Measurements from ENCODE around the gene DUSP9.
A peak's percentile ranks its signal among the peaks of the same experiment; 100 is the strongest.
"Not testable (repeated sequence)": the region's sequence is repeated elsewhere in the genome, so short reads cannot be mapped to it uniquely, and the experiment has no call there.

DUSP9 gene, protein sequence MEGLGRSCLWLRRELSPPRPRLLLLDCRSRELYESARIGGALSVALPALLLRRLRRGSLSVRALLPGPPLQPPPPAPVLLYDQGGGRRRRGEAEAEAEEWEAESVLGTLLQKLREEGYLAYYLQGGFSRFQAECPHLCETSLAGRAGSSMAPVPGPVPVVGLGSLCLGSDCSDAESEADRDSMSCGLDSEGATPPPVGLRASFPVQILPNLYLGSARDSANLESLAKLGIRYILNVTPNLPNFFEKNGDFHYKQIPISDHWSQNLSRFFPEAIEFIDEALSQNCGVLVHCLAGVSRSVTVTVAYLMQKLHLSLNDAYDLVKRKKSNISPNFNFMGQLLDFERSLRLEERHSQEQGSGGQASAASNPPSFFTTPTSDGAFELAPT

DNA sequence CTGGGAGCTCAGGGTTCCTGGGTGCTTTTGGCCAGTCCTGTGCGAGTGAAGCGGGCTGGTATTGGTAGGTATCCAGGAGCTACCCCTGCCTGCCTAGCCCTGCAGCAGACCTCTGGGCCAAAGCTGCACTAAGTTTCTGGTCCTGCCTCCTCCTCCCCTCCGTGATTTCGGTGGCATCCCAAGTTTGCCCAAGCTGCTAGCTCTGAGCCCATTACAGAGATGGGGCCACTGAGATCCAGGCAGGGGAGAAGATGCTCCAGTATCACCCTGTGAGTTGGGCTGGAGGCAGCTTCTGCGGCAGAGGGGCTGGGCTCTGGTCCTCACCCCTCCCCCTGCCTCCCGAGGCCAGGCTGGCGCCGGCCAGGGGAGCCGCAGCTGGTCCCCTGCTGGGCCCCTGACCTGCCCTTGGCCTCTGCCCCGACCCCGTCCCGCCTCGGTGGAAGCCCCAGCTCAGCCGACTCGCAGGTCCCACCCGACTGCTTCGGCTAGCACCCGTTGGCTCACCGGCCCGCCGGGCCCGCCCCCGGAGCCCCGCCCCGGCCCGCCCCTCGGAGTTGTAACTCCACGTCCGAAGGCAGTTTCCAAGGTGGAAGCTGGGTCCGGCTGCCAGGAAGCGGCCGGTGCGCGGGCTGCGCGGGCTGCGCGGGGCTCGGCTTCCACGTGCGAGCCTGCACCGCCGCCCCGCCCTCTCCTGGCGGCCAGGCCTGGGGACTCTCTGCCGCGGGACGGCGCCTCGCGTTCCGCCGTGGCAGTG, at the start of gene DUSP9:
Gene DUSP9 (plus strand): TSS at position 584 of the 754 bp plus-strand sequence. CDS start 751 bp downstream, outside the sequence.
- no peak within 1 kb of the TSS for H3K27ac ChIP-seq
- no peak for DNase-seq (ENCODE audit: low read depth, low spot score)

DNA sequence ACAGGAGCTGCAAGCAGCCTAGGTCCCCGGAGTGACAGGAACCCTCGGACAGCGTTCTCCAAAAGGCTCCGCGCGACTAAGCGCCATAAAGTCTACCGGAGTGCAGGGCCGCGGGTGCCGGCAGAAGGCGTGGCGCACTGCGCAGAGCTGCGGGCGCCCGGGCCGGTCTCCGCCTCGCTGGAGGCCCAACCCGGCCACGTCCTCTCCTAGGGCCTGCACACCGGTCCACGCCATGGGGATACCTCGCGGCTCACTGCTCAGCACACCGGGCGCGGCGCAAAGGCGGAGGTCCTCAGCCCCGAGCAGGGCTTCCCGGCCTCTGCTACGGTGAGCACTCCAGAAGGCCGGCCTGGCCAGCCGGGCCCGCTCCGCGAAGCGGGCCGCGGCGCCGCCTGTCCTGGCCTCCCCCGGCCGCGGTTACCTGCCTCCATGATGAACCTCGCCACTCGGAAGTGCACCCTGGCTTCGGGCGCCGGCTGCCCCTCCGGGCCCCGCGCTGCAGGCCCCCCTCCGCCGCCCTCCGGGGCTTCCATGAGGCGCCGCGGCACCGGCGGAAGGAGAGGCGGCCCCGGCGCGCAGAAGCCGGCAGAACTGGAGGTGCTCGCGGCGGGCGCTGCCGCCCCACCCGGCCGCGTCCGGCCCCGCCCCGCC, 48.3 kb upstream of the DUSP9 start, which contains the start of gene CCNQ:
Gene CCNQ (minus strand): TSS at position 599 of the 651 bp plus-strand sequence. CDS start 66 bp downstream, at position 533.
- DNase-seq (ENCODE audit: low read depth, low spot score), result no peak

DNA sequence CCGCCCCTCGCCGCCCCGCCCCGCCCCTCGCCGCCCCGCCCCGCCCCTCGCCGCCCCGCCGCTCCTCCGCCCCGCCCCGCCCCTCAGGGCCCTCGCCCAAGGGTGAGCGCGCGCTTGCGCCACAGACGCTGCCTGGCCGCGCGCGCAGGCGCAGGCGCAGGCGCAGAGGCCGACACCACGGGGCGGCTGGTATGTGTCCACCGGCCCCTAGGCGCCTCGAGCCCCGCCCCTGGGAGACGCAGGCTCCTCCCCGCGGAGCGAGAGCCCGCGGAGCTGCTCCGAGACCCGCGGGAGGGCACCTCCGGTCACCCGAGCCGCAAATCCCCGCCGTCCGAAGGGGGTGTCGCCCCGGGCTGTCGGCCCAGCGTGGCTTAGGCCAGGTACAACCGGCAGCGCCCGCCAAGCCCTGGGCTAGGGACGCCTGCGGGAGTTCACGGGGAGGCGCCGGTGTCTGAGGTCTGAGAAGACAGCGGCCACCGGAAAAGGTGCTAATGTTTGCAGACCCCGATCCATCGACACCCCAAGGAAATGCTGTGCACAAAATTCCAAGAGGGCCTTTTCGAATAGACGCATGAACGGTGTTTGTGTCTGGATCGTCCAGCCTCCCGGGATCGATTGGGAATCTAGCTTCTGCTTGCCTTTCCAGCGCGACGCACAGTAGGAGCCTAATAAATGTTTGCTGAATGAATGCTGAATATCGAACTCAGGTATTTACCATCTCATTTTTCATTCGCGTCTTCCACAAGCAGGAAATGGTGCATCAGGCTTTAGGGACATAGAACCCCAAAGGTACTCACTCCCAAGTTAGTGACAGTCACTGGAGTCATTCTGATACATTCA, 47.6 kb upstream of the DUSP9 start:
- H3K27ac ChIP-seq, result peak overlapping the region; percentile 36
- DNase-seq (ENCODE audit: low read depth, low spot score), result peak; percentile 22

More for the DNA sequence above, 48.3 kb upstream of the DUSP9 start, which contains the start of gene CCNQ:
- H3K27ac ChIP-seq, result peak within 1 kb of the TSS; percentile 44

DNA sequence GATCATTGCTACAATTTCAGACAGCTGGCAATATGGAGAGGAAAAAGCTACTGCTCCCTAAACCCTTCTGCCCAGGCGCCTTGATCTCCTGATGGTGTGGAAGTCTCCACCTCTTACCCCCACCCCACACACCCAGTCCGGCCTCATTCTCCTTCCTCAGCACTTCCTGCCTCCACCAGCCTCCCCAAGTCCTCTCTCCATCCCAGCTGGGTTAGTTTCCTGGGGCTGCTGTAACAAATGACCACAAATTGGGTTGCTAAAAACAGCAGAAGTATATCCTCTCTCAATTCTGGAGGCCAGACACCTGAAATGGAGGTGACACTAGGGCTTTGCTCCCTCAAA, 47.0 kb upstream of the DUSP9 start:
- peak overlapping the region; percentile 36 for H3K27ac ChIP-seq
- DNase-seq (ENCODE audit: low read depth, low spot score), result no peak

DNA sequence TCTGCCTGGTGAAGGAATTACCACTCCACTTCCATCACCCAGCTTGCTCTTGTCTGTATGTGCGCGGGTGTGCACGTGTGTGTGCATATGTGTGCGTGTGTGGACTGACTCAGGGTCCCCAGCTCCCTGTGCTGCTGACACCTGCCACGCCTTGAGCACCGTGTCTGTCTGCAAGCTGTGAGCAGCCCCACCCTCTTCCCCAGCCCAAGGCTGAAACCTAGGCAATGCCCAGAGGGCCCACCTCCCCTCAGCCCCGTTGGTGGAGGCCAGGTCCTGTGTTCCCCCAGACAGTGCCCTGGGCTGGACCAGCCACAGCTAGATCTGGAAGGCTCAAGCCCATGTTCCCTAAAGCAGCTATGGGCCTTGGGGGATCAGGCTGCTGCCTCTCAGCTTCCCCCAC, 46.1 kb upstream of the DUSP9 start:
- no peak for DNase-seq (ENCODE audit: low read depth, low spot score)
- H3K27ac ChIP-seq, result no peak overlapping the region

DNA sequence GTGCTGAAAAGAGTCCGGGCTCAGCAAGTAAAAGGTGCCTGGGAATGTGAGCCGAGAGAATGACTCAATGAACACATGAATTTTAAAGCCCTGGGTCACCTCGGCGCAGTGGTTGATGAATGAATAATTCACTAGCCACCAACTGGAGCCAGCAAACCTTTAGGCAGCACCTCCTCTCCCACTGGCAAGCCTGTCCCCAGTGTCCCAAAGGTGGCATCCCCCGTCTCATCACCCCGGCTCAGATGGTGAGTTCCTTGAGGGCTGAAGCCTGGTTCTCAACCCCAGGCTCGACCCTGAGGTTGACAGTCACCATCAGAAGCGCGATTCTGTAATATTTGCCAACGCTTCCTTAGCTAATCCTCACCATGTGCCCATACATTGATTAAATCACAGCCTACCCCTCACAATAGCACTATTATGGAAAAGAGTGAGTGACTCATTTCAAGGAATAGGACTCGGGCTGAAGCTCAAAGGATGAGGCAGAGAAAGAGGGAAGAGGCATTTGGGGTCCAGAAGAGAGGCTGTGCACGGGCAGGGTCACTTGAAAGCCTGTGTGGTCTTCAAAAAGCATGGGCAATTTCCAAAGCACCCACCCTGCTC, 45.4 kb upstream of the DUSP9 start:
- no peak overlapping the region for H3K27ac ChIP-seq
- no peak for DNase-seq (ENCODE audit: low read depth, low spot score)

DNA sequence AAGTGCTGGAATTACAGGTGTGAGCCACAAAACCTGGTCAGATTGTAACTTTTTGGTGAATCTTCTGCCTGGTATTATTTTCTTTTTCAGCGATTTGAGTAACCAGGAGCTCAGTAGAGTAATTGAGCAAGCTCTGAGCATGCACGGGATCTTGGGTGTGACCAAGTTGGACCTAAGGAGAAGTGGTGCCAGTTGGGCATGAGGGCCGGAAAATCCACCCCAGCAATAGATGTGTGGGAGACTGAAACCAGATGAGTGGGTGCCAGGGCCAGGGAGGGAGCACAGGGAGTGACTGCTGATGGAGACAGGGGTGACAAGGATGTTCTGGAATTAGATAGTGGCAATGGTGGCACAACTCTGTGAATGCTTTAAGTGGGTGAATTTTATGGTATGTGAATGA, 44.4 kb upstream of the DUSP9 start:
- no peak for DNase-seq (ENCODE audit: low read depth, low spot score)
- no peak overlapping the region for H3K27ac ChIP-seq

DNA sequence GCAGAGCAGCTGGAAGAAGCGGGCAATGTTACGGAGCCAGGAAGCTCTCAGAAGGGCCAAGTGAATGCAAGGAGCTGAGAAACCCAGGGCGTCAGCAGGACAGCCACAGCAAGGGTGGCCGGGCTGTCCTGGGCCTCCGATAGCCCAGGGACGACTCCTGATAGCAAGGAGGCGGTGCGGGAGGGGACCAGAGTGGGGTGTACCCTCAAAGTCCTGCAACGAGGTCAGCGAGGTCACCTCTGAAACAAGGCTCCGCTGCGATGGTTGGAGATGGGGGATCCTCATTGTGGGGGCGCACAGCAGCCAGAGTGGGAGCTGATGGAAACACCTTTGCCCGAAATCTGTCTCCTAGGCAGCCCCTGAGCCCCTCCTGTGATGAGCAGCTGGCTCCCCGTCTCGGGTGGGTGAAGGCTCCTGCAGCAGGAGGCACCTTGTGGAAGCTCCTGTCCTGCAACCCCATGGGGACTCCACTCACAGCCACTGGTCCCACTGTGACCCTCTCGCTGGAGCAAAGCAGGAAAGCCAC, 43.8 kb upstream of the DUSP9 start:
- no peak overlapping the region for H3K27ac ChIP-seq
- no peak for DNase-seq (ENCODE audit: low read depth, low spot score)

DNA sequence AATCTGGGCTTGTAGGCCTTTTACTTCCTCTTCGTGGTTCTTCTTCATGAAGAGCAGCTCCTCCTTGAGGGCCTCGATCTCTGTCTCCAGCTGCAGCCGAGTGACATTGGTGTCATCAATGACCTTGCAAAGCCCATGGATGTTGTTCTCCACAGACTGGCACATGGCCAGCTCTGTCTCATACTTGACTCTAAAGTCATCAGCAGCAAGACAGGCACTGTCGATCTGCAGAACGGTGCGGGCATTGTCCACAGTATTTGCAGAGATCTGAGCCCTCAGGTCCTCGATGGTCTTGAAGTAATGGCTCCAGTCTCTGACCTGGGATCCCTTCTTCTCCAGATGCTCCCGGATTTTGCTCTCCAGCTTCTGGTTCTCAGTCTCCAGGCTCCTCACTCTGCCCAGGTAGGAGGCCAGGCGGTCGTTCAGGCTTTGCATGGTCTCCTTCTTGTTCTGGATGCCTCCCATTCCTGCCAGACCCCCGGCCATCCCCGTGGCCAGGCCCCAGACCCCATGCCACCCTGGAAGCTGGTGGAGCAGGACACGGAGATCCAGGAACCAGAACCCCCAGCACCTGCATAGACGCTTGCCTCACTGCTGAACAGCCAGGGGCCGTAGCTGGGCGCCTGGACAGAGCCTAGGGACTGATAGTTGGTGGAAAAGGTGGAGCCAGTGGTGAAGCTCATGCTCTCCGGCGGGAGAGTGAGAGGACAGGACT, 42.2 kb upstream of the DUSP9 start:
- not testable (repeated sequence) for DNase-seq (ENCODE audit: low read depth, low spot score); H3K27ac ChIP-seq

DNA sequence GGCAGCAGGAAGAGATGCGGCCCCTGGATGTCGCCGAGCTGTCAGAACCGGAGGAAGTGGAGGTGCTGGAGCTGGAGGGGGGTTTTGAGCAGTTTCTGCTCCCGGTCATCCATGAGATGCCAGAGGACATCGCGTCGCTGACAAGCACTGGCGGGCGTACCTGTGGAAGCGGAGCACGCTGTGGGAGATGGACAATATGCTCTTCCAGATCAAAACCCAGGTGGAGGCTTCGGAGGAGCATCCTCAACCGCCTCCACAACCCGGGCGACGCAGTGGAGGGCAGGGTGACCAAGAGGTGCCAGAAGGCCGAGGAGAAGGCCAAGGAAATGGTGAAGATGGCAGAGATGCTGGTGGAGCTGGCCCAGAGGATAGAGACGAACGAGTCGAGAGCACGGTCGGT, 40.5 kb upstream of the DUSP9 start:
- no peak overlapping the region for H3K27ac ChIP-seq
- no peak for DNase-seq (ENCODE audit: low read depth, low spot score)

DNA sequence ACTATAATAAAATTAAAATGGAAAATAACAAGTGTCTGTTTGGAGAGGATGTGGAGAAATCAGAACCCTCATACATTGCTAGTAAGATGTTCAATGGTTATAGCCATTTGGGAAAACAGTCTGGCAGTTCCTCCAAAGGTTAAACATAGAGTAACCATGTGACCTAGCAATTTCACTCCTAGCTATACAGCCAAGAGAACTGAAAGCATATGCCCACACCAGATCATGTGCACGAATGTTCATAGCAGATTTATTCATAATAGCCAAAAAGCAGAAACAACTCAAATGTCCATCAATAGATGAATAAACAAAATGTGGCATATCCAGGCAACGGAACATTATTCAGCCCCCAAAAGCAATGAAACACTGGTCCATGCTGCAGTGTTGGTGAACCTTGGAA, 38.6 kb upstream of the DUSP9 start:
- DNase-seq (ENCODE audit: low read depth, low spot score), result no peak
- H3K27ac ChIP-seq, result no peak overlapping the region

DNA sequence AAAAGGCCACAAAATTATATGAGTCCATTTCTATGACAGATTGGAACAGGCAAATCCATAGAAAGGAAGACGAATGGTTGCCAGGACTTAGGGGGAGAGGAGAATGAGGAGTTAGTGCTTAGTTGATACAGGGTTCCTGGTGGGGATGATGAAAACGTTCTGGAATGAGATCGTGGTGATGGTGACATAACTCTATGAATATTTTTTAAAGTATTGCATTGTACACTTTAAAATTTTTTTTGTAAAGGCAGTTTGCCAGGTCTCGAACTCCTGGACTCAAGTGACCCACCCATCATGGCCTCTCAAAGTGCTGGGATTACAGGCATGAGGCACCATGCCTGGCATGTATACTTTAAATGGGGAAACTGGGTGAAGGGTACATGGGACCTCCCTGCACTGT, 38.2 kb upstream of the DUSP9 start:
- H3K27ac ChIP-seq, result no peak overlapping the region
- DNase-seq (ENCODE audit: low read depth, low spot score), result no peak

DNA sequence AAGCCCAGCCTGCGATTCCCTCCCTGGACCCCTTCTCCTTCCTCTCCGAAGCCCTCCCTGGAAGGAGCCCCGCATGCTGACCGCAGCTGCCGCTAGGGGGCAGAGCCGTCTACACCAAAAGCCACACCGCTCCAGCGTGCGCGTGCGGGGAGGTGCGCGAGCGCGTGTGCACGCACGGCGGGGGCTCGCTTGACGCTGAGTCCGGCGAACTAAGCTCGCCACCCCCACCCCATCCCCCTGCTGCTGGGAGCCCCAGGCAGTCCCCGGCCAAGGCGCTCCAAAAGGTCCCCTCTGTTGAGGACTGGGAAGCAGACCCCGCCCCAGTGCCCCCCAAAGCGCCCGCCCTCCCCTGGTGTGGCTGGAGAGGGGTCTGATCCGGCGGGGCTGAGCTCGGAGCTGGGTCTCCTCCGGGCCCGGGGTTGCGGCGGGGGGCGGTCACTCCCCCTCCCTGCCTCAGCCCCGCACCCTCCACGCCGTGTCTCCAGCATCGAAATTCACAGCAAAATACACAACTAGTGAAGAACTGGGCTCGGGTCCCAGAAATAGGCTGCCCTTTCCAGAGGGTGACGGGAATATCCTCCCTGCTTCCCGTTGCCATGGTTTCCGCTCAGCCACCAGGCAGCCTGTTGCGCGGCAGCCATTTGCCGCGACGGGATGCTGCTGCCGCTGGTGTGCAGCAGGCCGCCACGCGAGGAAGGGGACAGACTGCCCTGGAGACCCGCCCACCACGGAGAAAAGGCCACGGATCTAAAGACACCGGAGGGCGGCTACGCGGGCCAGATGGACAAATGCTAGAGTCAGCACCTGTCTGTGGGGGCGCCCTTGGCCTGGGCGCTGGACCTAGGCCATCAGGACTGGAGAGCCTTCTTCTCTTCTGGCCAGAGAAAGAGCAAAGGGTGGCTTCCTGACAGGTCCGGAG, 36.8 kb upstream of the DUSP9 start:
- no peak overlapping the region for H3K27ac ChIP-seq
- DNase-seq (ENCODE audit: low read depth, low spot score), result no peak

DNA sequence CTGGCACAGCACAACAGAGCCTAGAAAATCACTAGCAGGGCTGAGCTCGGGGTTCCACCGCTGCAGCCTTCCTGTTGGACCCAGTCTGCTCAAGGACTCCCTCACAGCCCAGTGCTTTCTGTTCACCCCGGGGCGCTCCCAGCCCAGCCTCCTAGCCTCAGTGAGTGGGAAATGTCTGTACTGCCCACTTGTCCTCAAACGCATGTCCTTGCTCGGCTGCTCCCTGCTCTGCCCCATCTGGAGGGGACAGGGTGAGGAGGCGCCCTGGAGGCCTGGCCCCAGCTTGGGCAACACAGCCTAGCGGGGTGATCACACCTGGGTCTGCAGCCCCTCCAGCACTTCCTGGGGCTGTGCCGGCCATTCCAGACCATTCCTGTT, 36.2 kb upstream of the DUSP9 start:
- DNase-seq (ENCODE audit: low read depth, low spot score), result no peak

DNA sequence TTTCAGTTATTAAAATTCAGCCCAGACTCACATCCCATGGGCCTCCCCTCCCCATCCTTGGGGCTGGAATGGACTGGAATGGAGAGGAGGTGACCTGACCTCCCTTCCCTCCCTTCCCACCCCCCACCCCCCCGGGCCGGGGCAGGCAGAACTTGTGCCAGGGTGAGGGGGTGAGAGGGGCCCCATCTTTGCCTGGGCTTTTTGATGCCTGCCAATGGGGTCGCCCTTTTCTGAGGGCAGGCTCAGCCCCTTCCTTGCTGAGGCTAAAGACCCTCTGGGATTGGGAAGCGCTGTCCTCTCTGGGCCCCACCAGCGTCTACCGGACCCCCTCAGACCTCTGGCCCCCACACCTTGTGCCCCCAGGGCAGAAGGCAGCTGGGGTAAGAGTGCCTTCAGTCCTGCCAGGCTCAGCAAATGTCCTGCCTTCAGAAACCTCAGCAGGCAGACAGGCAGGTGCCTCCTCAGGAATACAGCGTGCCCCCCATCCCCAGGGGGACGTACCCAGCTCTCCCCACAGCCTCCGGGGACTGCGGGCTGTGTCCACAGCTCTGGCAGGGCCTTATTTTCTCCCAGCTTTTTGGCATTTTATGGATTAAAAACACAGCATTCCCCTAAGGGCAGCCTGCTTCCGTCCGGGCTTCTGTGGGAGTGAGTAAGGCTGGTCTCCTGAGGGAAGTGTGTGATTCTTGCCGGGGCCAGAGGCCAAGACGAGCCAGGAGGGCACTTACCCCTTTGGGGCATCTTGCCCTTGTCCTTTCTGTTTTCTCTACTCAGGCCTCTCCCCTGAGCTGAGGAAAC, 35.5 kb upstream of the DUSP9 start:
- no peak for DNase-seq (ENCODE audit: low read depth, low spot score)
- no peak overlapping the region for H3K27ac ChIP-seq

More for the DNA sequence above, 36.2 kb upstream of the DUSP9 start:
- no peak overlapping the region for H3K27ac ChIP-seq

DNA sequence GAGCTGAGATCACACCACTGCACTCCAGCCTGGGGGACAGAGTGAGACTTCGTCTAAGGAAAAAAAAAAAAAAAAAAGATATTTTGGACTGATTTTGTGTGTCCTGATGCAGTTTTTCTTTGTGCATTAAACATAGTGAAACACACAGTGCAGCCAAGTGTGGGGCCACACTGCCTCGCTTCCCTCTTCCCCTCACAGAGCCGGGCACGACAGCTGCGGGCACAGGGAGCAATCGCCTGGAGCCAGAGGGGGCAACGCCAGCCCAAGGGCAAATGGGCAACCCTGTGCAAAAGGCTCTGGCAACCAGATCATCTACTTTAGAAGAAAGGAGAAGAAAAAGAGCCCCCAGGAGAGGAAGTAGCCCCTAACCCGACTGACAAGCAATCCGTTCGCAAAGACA, 34.6 kb upstream of the DUSP9 start:
- no peak overlapping the region for H3K27ac ChIP-seq
- no peak for DNase-seq (ENCODE audit: low read depth, low spot score)

DNA sequence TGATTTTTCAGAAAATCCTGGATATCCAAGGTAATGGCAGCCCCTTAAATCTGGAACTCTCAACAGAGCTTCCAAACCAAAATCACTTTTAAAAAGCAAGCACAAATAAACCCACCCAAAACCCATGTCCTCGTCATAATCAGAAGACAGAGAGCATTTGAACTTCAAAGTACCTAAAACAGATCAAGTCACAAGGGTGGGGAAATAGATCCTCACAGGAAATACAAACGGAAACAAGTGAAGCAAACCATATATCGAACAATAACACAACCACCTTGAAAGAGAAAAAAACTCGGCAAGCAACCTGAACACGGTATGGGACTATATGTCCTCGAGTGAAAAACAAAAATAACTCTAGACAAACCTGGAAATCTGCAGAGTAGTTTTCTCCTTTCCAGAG, 32.2 kb upstream of the DUSP9 start:
- H3K27ac ChIP-seq, result no peak overlapping the region
- DNase-seq (ENCODE audit: low read depth, low spot score), result no peak
